ENCODE results near the gene P3H1.

The P3H1 gene

GRCh38 chr1:42743317-42744147, 23.3 kb downstream of the P3H1 start:
- DNase-seq = no peak

- no peak for DNase-seq
Observed at GRCh38 chr1:42742617-42743316, 24.1 kb downstream of the P3H1 start.

GRCh38 chr1:42742141-42742540, 24.7 kb downstream of the P3H1 start:
- no peak for DNase-seq

GRCh38 chr1:42741706-42742105, 25.1 kb downstream of the P3H1 start:
- no peak for DNase-seq

- no peak for DNase-seq
Observed at GRCh38 chr1:42740851-42741580, 25.8 kb downstream of the P3H1 start.

- DNase-seq = no peak
Observed at GRCh38 chr1:42739753-42740700, 26.8 kb downstream of the P3H1 start, which contains the start of gene CLDN19. CLDN19 (minus strand) TSS chr1:42740236; CDS start chr1:42740063, 173 bp downstream.

- DNase-seq = no peak
Observed at GRCh38 chr1:42738678-42739226, 28.1 kb downstream of the P3H1 start.

GRCh38 chr1:42737986-42738677, 28.7 kb downstream of the P3H1 start:
- no peak for DNase-seq

GRCh38 chr1:42737257-42737656, 29.6 kb downstream of the P3H1 start:
- DNase-seq = no peak

GRCh38 chr1:42736571-42737200, 30.1 kb downstream of the P3H1 start:
- DNase-seq = no peak

GRCh38 chr1:42736152-42736551, 30.7 kb downstream of the P3H1 start:
- peak; percentile 17 for DNase-seq

- no peak for DNase-seq
Observed at GRCh38 chr1:42735477-42736105, 31.2 kb downstream of the P3H1 start.

GRCh38 chr1:42735056-42735455, 31.8 kb downstream of the P3H1 start:
- DNase-seq = no peak

- DNase-seq = no peak
Observed at GRCh38 chr1:42734201-42735035, 32.4 kb downstream of the P3H1 start.

GRCh38 chr1:42733415-42734200, 33.2 kb downstream of the P3H1 start:
- DNase-seq = no peak

- DNase-seq = no peak
Observed at GRCh38 chr1:42732126-42732680, 34.6 kb downstream of the P3H1 start.

- DNase-seq = no peak
Observed at GRCh38 chr1:42731585-42731984, 35.2 kb downstream of the P3H1 start.

GRCh38 chr1:42730988-42731387, 35.8 kb downstream of the P3H1 start:
- DNase-seq = peak; percentile 82

Data from activated CD4-positive, alpha-beta T cell treated with anti-CD3 and anti-CD28 coated beads for 48 hours (primary cell).